B cell (primary cell): Measurements from ENCODE around the gene CMTM1.

Source experiments
- EZH2 ChIP-seq: IDR thresholded peaks from 2 replicates; pipeline ENCODE4 v1.6.1; 2012; ENCODE audit warnings: borderline replicate concordance, low read depth, mild to moderate bottlenecking, moderate library complexity, low read length; ENCODE audit not compliant: insufficient read depth, poor library complexity, severe bottlenecking
- TF ChIP-seq, protein P1 (sequence below): fragments of 200-600 bp; IDR thresholded peaks from one replicate; pipeline ENCODE4 v1.8.0; 2022; ENCODE audit warnings: antibody characterized with exemption, mild to moderate bottlenecking

DNA sequence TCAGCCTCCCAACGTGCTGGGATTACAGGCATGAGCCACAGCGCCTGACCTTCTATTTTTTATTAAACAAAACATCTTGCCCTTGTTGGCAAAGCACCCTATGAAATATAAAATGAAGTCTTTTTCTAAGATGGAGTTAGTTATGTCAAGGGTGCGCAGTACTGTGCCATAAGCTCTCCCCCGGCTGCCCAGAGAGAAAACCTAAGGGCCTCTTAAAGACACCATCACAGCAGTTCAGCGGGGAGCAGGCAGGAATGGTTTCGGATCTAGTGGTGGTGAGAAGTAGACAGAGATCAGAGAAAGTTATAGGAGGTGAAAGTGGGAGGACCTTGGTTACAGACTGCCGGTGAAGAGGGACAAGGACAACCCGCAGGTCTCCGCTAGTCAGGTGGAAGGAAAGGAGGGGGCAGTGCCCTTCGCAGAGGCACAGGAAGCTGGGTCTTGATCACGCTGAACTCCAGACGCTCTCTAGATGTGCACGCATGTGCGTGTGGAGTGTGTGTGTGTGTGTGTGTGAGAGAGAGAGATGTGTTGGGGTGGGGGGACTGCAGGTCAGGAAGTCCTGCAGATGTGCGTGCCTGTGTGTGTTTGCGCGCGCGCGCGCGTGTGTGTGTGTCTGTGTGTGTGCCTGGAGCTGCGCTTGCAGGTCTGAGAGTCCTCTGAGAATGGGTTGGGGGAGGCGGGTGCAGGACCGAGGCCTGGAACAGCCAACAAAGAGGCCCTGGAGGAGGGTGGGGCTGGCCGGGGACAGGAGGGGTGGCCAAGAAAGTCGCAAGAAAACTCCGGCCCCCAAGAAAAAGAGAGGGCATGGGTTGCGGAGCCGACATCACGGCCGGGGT is 37.5 kb downstream of the CMTM1 start:
- TF ChIP-seq, protein P1, sequence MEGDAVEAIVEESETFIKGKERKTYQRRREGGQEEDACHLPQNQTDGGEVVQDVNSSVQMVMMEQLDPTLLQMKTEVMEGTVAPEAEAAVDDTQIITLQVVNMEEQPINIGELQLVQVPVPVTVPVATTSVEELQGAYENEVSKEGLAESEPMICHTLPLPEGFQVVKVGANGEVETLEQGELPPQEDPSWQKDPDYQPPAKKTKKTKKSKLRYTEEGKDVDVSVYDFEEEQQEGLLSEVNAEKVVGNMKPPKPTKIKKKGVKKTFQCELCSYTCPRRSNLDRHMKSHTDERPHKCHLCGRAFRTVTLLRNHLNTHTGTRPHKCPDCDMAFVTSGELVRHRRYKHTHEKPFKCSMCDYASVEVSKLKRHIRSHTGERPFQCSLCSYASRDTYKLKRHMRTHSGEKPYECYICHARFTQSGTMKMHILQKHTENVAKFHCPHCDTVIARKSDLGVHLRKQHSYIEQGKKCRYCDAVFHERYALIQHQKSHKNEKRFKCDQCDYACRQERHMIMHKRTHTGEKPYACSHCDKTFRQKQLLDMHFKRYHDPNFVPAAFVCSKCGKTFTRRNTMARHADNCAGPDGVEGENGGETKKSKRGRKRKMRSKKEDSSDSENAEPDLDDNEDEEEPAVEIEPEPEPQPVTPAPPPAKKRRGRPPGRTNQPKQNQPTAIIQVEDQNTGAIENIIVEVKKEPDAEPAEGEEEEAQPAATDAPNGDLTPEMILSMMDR, result no peak
- TF ChIP-seq EZH2, result no peak
